Heart right ventricle (tissue), 16 donors: ENCODE measurements around the gene IRAK1BP1. TPM values are rescaled to one million over a fixed set of nuclear protein-coding genes. Genes with fewer than 3 reads are reported as not detected.
"Not testable (repeated sequence)": the region's sequence is repeated elsewhere in the genome, so short reads cannot be mapped to it uniquely, and the experiment has no call there.

Experiments
- ATAC-seq, 8 donors: fragments of 200-7000 bp; cut with Tn5 transposase; one replicate each; pipeline ENCODE4 v1.9.1; 2020; ENCODE audit warnings: mild to moderate bottlenecking in 8 of 8, moderate library complexity in 8 of 8, moderate number of reproducible peaks in 1 of 8
- DNase-seq, 2 donors: peaks; one replicate each; pipeline ENCODE4 v3.0.0-alpha.2; 2020
- H3K27ac ChIP-seq, 10 donors: fragments of 200-600 bp; sonication (generic) in 2 of 10; one replicate each; pipeline versions ENCODE4 v1.5.0 to v1.8.0; 2020 to 2022; ENCODE audit warnings: mild to moderate bottlenecking in 3 of 10
- H3K27me3 ChIP-seq, 7 donors: fragments of 200-600 bp; one replicate each; pipeline ENCODE4 v1.8.0; 2021 to 2022; ENCODE audit warnings: mild to moderate bottlenecking in 2 of 7
- H3K36me3 ChIP-seq, 9 donors: fragments of 200-600 bp; sonication (generic) in 1 of 9; one replicate each; pipeline versions ENCODE4 v1.5.0 to v1.8.0; 2020 to 2022; ENCODE audit warnings: mild to moderate bottlenecking in 2 of 9
- H3K4me1 ChIP-seq, 9 donors: fragments of 200-600 bp; sonication (generic) in 1 of 9; one replicate each; pipeline versions ENCODE4 v1.5.0 to v1.8.0; 2020 to 2022; ENCODE audit warnings: mild to moderate bottlenecking in 4 of 9
- H3K4me3 ChIP-seq, 10 donors: fragments of 200-600 bp; sonication (generic) in 2 of 10; one replicate each; pipeline versions ENCODE4 v1.5.0 to v1.8.0; 2020 to 2022; ENCODE audit warnings: mild to moderate bottlenecking in 7 of 10, moderate library complexity in 2 of 10
- H3K9me3 ChIP-seq, 11 donors: fragments of 200-600 bp in 10 of 11; sonication (generic) in 2 of 11; one replicate each; pipeline versions ENCODE4 v1.5.0 to v1.8.0; 2013 to 2022; ENCODE audit warnings: mild to moderate bottlenecking in 2 of 11, control low read depth in 1 of 11, moderate library complexity in 1 of 11
- whole genome bisulfite sequencing, 2 donors: extraction: QIAGEN DNeasy Blood & Tissue Kit; methylation state at CpG; one replicate each; pipeline ENCODE4 v1.1.7; 2013; ENCODE audit warnings: inconsistent platforms in 1 of 2; 5-methylcytosine and 5-hydroxymethylcytosine counted together
- intact Hi-C, 10 donors: fragments of 100-400 bp; cut with DNase I; formaldehyde crosslinking; loops; one replicate each; pipeline versions ENCODE4 v1.11.1 to v1.14.2; 2022
- polyA plus RNA-seq, 2 donors: library from polyadenylated mRNA; stranded (reverse); fragments of 200-250 nt; gene quantifications; one replicate each; pipeline ENCODE4 v1.2.3, GENCODE V29; 2013
- total RNA-seq, 10 donors: library from RNA; stranded (reverse); fragmentation: NEBNext Ultra II Directional in 3 of 10; extraction: Animal tissue kit (Norgen Biotek cat#: 25700) in 3 of 10; gene quantifications; one replicate each; pipeline versions ENCODE4 v1.2.1 to v1.2.4, GENCODE V29; 2021 to 2023
- TF ChIP-seq, protein P1 (sequence below), 9 donors: fragments of 200-600 bp; sonication (generic) in 2 of 9; IDR thresholded peaks; one replicate each; pipeline versions ENCODE4 v1.5.0 to v1.8.0; 2021 to 2022; ENCODE audit warnings: antibody characterized with exemption in 9 of 9, mild to moderate bottlenecking in 5 of 9, moderate library complexity in 1 of 9
- donor health status: Arrhythmogenic right ventricular cardiomyopathy.
- donor health status: ischemic (EF 13 %, LVEDD 7.1; RV severe dilation, severe dysfunction).
- donor health status: healthy with polysubstance abuse.
- donor health status: DM: no; HTN: yes; CAD: no.
- donor health status: DM: no; HTN: no; CAD: no.
- donor health status: ischemic (EF 25% LVEDD 6.9; RV normal size, moderate dysfunction).
- donor health status: ischemic (EF 25% LVEDD 5.7; RV mildly dilated, moderate dysfunction).
- donor health status: healthy.
- donor health status: DM: yes; HTN: yes; CAD: no.
- donor health status: Ischemic cardiomyopathy.
- donor health status: ischemic (EF 35%, LVEDD 5.7; RV mildly dilated, moderate dysfunction).
- donor health status: nonischemic (EF 11% LVEDD 7.7; RV severe dilation, severe dysfunction).
- donor health status: DM: yes; HTN: yes; CAD: no.
- donor health status: PGD.
- donor health status: ischemic (EF 29% LVEDD 5.4; RV normal size, mild dysfunction).
- donor health status: nonischemic (EF 23%, LVEDD 6.1; RV moderate dilation, normal function).

The IRAK1BP1 gene
- total and polyA plus RNA-seq, 12 donors = 1.1 to 6.9 (median 3.2) TPM

DNA sequence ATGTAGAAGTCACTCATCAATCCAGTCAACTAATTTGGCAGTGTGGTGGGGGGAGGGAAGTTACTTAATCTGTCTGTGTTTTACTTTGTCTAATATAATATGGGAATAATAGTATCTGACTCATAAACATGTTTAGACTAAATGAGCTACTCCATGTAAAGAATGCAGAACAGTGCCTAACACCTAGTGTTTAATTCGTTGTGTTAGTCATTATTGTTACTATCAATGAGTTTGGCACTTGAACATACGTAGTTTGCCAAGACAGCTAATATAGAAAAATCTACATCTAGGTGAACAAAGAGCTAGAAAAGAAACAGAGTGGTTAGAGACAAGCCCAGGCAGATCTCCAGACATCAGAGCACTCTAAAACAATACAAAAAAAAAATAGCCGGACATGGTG lies 49.1 kb downstream of the IRAK1BP1 start:
- Histone ChIP-seq H3K27ac (no peak overlapping the region), H3K9me3 (peaks cover 0 to 56% (median 4%) of the 10 kb centered on the region in 11 donors), H3K4me3 (no peak overlapping the region), H3K4me1 (no peaks in the 10 kb centered on the region), H3K36me3 (no peaks in the 10 kb centered on the region), H3K27me3 (peaks cover 0 to 3% (median 0%) of the 10 kb centered on the region in 7 donors)
- DNase-seq (no peak), ATAC-seq (no peak)
- WGBS, 2 donors = 94 to 96% methylated on average over 3 of the region's 3 CpGs
- TF ChIP-seq, protein P1, sequence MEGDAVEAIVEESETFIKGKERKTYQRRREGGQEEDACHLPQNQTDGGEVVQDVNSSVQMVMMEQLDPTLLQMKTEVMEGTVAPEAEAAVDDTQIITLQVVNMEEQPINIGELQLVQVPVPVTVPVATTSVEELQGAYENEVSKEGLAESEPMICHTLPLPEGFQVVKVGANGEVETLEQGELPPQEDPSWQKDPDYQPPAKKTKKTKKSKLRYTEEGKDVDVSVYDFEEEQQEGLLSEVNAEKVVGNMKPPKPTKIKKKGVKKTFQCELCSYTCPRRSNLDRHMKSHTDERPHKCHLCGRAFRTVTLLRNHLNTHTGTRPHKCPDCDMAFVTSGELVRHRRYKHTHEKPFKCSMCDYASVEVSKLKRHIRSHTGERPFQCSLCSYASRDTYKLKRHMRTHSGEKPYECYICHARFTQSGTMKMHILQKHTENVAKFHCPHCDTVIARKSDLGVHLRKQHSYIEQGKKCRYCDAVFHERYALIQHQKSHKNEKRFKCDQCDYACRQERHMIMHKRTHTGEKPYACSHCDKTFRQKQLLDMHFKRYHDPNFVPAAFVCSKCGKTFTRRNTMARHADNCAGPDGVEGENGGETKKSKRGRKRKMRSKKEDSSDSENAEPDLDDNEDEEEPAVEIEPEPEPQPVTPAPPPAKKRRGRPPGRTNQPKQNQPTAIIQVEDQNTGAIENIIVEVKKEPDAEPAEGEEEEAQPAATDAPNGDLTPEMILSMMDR (IDR thresholded peaks at IDR 0.05) = no peak
- intact Hi-C loops = no loop called here

- DNase-seq = no peak
- peaks cover 0 to 68% (median 4%) of the 10 kb centered on the region in 11 donors for H3K9me3 ChIP-seq
- H3K27me3 ChIP-seq = no peaks in the 10 kb centered on the region
These were observed 50.4 kb downstream of the IRAK1BP1 start for GRCh38 chr6:78917788-78918187.

GRCh38 chr6:78921168-78921567 lies 53.8 kb downstream of the IRAK1BP1 start:
- DNase-seq, H3K4me3 ChIP-seq, H3K36me3 ChIP-seq, H3K27me3 ChIP-seq, ATAC-seq, intact Hi-C loops, H3K27ac ChIP-seq, H3K4me1 ChIP-seq: not testable (repeated sequence)
- peaks cover 0 to 98% (median 12%) of the 10 kb centered on the region in 11 donors for H3K9me3 ChIP-seq
- WGBS, 2 donors = 85 to 89% methylated on average over 10 of the region's 10 CpGs

More at GRCh38 chr6:78917788-78918187, 50.4 kb downstream of the IRAK1BP1 start:
- TF ChIP-seq, protein P1 (IDR thresholded peaks at IDR 0.05) = no peak
- H3K4me1 ChIP-seq = no peaks in the 10 kb centered on the region
- no peak for ATAC-seq
- 98 to 100% methylated on average over 1 of the region's 1 CpG for WGBS, 2 donors
- intact Hi-C loops = no loop called here
- no peak overlapping the region for H3K27ac ChIP-seq
- H3K36me3 ChIP-seq = no peaks in the 10 kb centered on the region
- H3K4me3 ChIP-seq = no peak overlapping the region

DNA sequence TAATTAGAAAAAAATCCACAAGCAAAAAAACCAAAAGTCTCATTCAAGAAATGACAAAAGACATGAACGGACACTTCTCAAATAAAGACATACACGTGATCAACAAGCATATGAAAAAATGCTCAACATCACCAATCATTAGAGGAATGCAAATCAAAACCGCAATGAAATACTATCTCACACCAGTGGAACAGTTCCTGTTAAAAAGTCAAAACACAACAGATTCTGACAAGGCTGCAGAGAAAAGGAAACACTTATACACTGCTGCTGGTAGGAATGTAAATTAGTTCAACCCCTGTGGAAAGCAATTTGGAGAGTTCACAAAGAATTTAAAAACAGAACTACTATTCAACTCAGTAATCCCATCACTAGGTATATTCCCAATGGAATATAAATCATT lies 58.0 kb downstream of the IRAK1BP1 start:
- TF ChIP-seq, protein P1 (IDR thresholded peaks at IDR 0.05) = no peak
- no peaks in the 10 kb centered on the region for H3K4me1 ChIP-seq
- WGBS, 2 donors = 89 to 98% methylated on average over 3 of the region's 3 CpGs
- no peak overlapping the region for H3K27ac ChIP-seq
- H3K9me3 ChIP-seq = peaks cover 0 to 86% (median 8%) of the 10 kb centered on the region in 11 donors
- DNase-seq = no peak
- no peak for ATAC-seq
- no peak overlapping the region for H3K4me3 ChIP-seq
- H3K36me3 ChIP-seq = no peaks in the 10 kb centered on the region
- intact Hi-C loops = no loop called here
- no peaks in the 10 kb centered on the region for H3K27me3 ChIP-seq

DNA sequence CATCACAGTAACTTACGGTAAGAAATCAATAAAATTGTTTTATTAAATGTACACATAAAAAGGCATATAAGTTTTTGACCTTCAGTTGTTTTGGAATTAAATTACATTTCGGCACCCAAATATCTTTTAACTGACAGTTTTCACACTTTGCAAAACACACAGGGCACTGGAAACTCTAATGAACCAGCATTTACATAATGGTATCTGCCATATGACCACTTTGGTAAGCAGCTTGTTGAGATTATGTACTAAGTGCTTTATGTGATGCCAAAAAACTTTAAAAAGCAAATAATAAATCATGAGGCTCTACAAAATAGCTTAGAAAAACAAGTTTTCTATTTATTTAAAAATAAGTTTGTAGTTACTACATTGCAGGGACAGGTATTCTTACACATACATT lies 68.2 kb downstream of the IRAK1BP1 start:
- 61 to 75% methylated on average over 2 of the region's 2 CpGs for WGBS, 2 donors

More for the DNA sequence above, 68.2 kb downstream of the IRAK1BP1 start:
- TF ChIP-seq, protein P1 (IDR thresholded peaks at IDR 0.05) = no peak
- DNase-seq (no peak), ATAC-seq (no peak)
- no peak overlapping the region for H3K4me3 ChIP-seq
- intact Hi-C loops = no loop called here
- peaks cover 0 to 31% (median 0%) of the 10 kb centered on the region in 9 donors for H3K36me3 ChIP-seq
- H3K4me1 ChIP-seq = peaks cover 0 to 9% (median 0%) of the 10 kb centered on the region in 9 donors
- H3K27ac ChIP-seq = peak overlapping the region in 4 of 10 donors; percentile 7 to 60 (median 43)
- peaks cover 0 to 20% (median 3%) of the 10 kb centered on the region in 11 donors for H3K9me3 ChIP-seq
- no peaks in the 10 kb centered on the region for H3K27me3 ChIP-seq
